Measurements from ENCODE around the gene FKBP11. TPM values are rescaled to one million over a fixed set of nuclear protein-coding genes. Genes with fewer than 3 reads are reported as not detected.
"Not testable (repeated sequence)": the region's sequence is repeated elsewhere in the genome, so short reads cannot be mapped to it uniquely, and the experiment has no call there.

Gene FKBP11
- total RNA-seq, 1 experiment from 2014 or later = 25.5 TPM

DNA sequence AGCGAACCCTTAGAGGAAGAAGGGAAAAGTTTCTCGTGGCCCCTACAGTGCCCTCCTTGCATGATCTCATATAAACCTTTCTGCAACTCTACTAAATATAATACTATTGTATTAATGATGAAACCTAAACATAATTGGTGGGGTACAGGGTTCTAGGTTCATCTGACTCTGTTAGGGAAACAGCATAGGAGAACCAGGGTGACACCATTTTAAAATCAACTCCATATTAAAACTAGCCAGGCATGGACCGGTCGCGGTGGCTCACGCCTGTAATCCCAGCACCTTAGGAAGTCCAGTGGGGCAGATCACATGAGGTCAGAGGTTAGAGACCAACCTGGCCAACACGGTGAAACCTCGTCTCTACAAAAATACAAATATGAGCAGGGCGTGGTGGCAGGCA lies 44.6 kb downstream of the FKBP11 start:
- Histone ChIP-seq H3K4me1 (replicated peaks; ENCODE audit: insufficient read depth) (peaks cover 30% of the 10 kb centered on the region), H3K36me3 (ENCODE audit: low read depth) (no peaks in the 10 kb centered on the region), H4K20me1 (ENCODE audit: insufficient read depth) (no peaks in the 10 kb centered on the region), H3K4me2 (no peak overlapping the region), H2AFZ (no peak overlapping the region), H3K4me3 (no peak overlapping the region), H3K79me2 (ENCODE audit: low read depth) (no peaks in the 10 kb centered on the region), H3K27ac (no peak overlapping the region), H3K9me3 (ENCODE audit: insufficient read depth, low read depth) (no peaks in the 10 kb centered on the region), H3K9me2 (ENCODE audit: insufficient read depth) (no peaks in the 10 kb centered on the region), H3K27me3 (ENCODE audit: insufficient read depth, low read depth) (no peaks in the 10 kb centered on the region), H3F3A (ENCODE audit: insufficient read depth, low read depth) (peaks cover 4% of the 10 kb centered on the region; the same call in 1 of the 2 replicates)
- no peak for TF ChIP-seq EZH2 (IDR thresholded peaks at IDR 0.05; ENCODE audit: low read depth)
- TF ChIP-seq, protein P1, sequence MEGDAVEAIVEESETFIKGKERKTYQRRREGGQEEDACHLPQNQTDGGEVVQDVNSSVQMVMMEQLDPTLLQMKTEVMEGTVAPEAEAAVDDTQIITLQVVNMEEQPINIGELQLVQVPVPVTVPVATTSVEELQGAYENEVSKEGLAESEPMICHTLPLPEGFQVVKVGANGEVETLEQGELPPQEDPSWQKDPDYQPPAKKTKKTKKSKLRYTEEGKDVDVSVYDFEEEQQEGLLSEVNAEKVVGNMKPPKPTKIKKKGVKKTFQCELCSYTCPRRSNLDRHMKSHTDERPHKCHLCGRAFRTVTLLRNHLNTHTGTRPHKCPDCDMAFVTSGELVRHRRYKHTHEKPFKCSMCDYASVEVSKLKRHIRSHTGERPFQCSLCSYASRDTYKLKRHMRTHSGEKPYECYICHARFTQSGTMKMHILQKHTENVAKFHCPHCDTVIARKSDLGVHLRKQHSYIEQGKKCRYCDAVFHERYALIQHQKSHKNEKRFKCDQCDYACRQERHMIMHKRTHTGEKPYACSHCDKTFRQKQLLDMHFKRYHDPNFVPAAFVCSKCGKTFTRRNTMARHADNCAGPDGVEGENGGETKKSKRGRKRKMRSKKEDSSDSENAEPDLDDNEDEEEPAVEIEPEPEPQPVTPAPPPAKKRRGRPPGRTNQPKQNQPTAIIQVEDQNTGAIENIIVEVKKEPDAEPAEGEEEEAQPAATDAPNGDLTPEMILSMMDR (conservative IDR thresholded peaks at IDR 0.05) = no peak
- ChIA-PET CTCF (interaction anchor here (0.7 kb wide), 1 partner anchor 13 kb away, joined by 4 read pairs; no protein-coding TSS in a partner anchor), POLR2A (ENCODE audit: unreplicated experiment) (no interaction called here)
- no TSS peak for BruUV-seq (replicated peaks)
- intact Hi-C loops (cut with micrococcal nuclease; ENCODE audit: unreplicated experiment) = no loop called here
- DNase-seq = no peak

DNA sequence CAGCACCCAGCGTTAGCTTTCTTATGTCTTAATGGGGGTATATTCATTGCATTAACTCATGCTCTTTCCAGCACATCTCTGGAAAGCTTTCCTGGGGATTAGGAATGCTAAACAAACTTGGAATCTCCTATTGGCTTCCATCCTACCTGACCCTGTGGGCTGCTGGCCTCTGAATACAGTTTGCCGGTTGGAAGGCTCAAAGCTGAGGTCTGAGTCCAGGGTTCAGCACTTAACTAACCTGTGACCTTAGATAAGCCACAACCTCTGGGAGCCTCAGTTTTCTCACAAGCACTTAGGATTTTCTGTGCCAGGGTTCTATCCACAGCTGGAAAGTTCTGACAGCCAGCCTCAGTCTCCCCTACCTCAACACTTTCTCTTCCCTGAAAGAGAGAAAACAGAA lies 46.7 kb downstream of the FKBP11 start:
- POLR2A ChIA-PET (ENCODE audit: unreplicated experiment) = no interaction called here
- no peak overlapping the region for H2AFZ ChIP-seq
- TF ChIP-seq EZH2 (IDR thresholded peaks at IDR 0.05; ENCODE audit: low read depth) = no peak
- TF ChIP-seq, protein P1 (conservative IDR thresholded peaks at IDR 0.05) = no peak
- H3K9me3 ChIP-seq (ENCODE audit: insufficient read depth, low read depth) = no peaks in the 10 kb centered on the region
- peaks cover 4% of the 10 kb centered on the region; the same call in 1 of the 2 replicates for H3F3A ChIP-seq (ENCODE audit: insufficient read depth, low read depth)
- H3K27me3 ChIP-seq (ENCODE audit: insufficient read depth, low read depth) = no peaks in the 10 kb centered on the region
- no peak overlapping the region for H3K4me2 ChIP-seq
- H3K27ac ChIP-seq = no peak overlapping the region
- intact Hi-C loops (cut with micrococcal nuclease; ENCODE audit: unreplicated experiment) = no loop called here
- CTCF ChIA-PET = no interaction called here
- H3K4me3 ChIP-seq = no peak overlapping the region
- H4K20me1 ChIP-seq (ENCODE audit: insufficient read depth) = no peaks in the 10 kb centered on the region
- H3K4me1 ChIP-seq (replicated peaks; ENCODE audit: insufficient read depth) = peaks cover 23% of the 10 kb centered on the region
- H3K9me2 ChIP-seq (ENCODE audit: insufficient read depth) = no peaks in the 10 kb centered on the region
- no peak for DNase-seq
- no peaks in the 10 kb centered on the region for H3K36me3 ChIP-seq (ENCODE audit: low read depth)
- BruUV-seq (replicated peaks) = no TSS peak
- no peaks in the 10 kb centered on the region for H3K79me2 ChIP-seq (ENCODE audit: low read depth)

DNA sequence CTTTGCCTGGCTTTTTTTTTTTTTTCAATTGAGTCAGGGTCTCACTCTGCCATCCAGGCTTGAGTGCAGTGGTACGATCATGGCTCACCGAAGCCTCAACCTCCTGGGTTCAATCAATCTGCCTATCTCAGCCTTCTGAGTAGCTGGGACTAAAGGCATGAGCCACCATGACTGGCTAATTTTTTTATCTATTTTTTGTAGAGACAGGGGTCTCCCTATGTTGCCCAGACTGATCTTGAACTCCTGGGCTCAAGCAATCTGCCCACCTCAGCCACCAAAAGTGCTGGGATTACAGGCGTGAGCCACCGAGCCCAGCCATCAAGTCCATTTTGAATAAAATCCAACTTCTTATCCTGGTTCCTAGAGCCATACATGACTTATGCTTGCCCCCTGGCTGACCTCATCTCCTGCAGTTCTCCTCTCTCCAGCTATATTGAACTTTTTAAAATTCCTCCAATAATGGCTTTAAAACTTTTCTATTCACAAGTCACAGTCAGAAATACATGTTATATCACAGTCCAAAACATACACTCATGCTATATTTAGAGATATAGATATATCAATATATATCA lies 49.3 kb downstream of the FKBP11 start:
- H3K36me3 ChIP-seq (ENCODE audit: low read depth) = no peaks in the 10 kb centered on the region
- POLR2A ChIA-PET (ENCODE audit: unreplicated experiment) = no interaction called here
- no peaks in the 10 kb centered on the region for H3K27me3 ChIP-seq (ENCODE audit: insufficient read depth, low read depth)
- no peaks in the 10 kb centered on the region for H3K9me3 ChIP-seq (ENCODE audit: insufficient read depth, low read depth)
- no peaks in the 10 kb centered on the region for H3K9me2 ChIP-seq (ENCODE audit: insufficient read depth)
- H3F3A ChIP-seq (ENCODE audit: insufficient read depth, low read depth) = no peaks in the 10 kb centered on the region
- no TSS peak for BruUV-seq (replicated peaks)
- intact Hi-C loops (cut with micrococcal nuclease; ENCODE audit: unreplicated experiment) = no loop called here
- no peaks in the 10 kb centered on the region for H3K79me2 ChIP-seq (ENCODE audit: low read depth)
- DNase-seq = no peak
- no peak overlapping the region for H2AFZ ChIP-seq
- TF ChIP-seq, protein P1 (conservative IDR thresholded peaks at IDR 0.05) = no peak
- no peak for TF ChIP-seq EZH2 (IDR thresholded peaks at IDR 0.05; ENCODE audit: low read depth)
- H3K4me1 ChIP-seq (replicated peaks; ENCODE audit: insufficient read depth) = no peaks in the 10 kb centered on the region
- no peak overlapping the region for H3K27ac ChIP-seq
- no peak overlapping the region for H3K4me2 ChIP-seq
- H4K20me1 ChIP-seq (ENCODE audit: insufficient read depth) = no peaks in the 10 kb centered on the region
- no peak overlapping the region for H3K4me3 ChIP-seq
- CTCF ChIA-PET = interaction anchor here (0.6 kb wide), 1 partner anchor 55 kb away, joined by 5 read pairs; no protein-coding TSS in a partner anchor

DNA sequence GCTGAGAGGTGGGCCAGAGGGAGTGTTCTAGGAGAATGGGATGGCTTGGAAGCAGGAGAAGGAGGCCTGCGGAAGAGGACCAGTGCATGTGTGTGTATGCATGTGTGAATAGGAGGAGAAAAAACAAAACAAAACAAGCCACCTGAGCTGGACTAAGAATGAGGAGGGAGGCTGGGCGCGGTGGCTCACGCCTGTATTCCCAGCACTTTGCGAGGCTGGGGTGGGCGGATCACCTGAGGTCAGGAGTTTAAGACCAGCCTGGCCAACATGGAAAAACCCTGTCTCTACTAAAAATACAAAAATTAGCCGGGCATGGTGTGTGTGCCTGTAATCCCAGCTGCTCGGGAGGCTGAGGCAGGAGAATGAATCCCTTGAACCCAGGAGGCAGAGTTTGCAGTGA lies 51.8 kb downstream of the FKBP11 start:
- CTCF ChIA-PET = interaction anchor here (0.6 kb wide), 1 partner anchor 347 kb away, joined by 5 read pairs; no protein-coding TSS in a partner anchor
- H3F3A ChIP-seq (ENCODE audit: insufficient read depth, low read depth); intact Hi-C loops (cut with micrococcal nuclease; ENCODE audit: unreplicated experiment); H3K79me2 ChIP-seq (ENCODE audit: low read depth); BruUV-seq (replicated peaks); H3K36me3 ChIP-seq (ENCODE audit: low read depth); H3K4me2 ChIP-seq; H2AFZ ChIP-seq; POLR2A ChIA-PET (ENCODE audit: unreplicated experiment); H3K27me3 ChIP-seq (ENCODE audit: insufficient read depth, low read depth); H3K9me3 ChIP-seq (ENCODE audit: insufficient read depth, low read depth); H3K4me3 ChIP-seq; H4K20me1 ChIP-seq (ENCODE audit: insufficient read depth); H3K9me2 ChIP-seq (ENCODE audit: insufficient read depth); H3K27ac ChIP-seq; DNase-seq; H3K4me1 ChIP-seq (replicated peaks; ENCODE audit: insufficient read depth): not testable (repeated sequence)

Data from PC-9 (cell line).